GM23248 (cell line): ENCODE data around the gene ADGRD1.

Experiments used
- EZH2 ChIP-seq: fragments of 200-600 bp; sonication (generic); IDR thresholded peaks from 2 replicates; pipeline ENCODE4 v1.6.1; 2018; ENCODE audit warnings: antibody characterized with exemption, mild to moderate bottlenecking; ENCODE audit not compliant: insufficient read depth, poor library complexity, severe bottlenecking
- EZH2phosphoT487 ChIP-seq: fragments of 200-600 bp; sonication (generic); IDR thresholded peaks from 2 replicates; pipeline ENCODE4 v1.6.1; 2018; ENCODE audit warnings: antibody characterized with exemption, moderate library complexity, mild to moderate bottlenecking, low read depth; ENCODE audit not compliant: insufficient read depth

- TF ChIP-seq EZH2 (no peak), EZH2phosphoT487 (no peak)
Measured at GRCh38 chr12:131116468-131117117, 162.9 kb downstream of the ADGRD1 start.
